Neuronal stem cell (in vitro differentiated cells): Measurements from ENCODE around the gene DEPDC5.
A peak's percentile ranks its signal among the peaks of the same experiment; 100 is the strongest.

Experiments
- DNase-seq: peaks from one replicate; pipeline ENCODE4 v3.0.0-alpha.2; 2013; ENCODE audit warnings: low spot score
- H2AFZ ChIP-seq: one replicate; pipeline ENCODE4 v1.6.1; 2013; ENCODE audit warnings: mild to moderate bottlenecking, low read length, inconsistent platforms
- H2AK5ac ChIP-seq: 2 replicates; pipeline ENCODE4 v1.6.1; 2013; ENCODE audit warnings: low read depth, mild to moderate bottlenecking, inconsistent platforms, low read length, moderate library complexity, mixed read lengths
- H2BK120ac ChIP-seq: 2 replicates; pipeline ENCODE4 v1.6.1; 2013; ENCODE audit warnings: low read depth, mild to moderate bottlenecking, inconsistent platforms, low read length, moderate library complexity, mixed read lengths
- H2BK12ac ChIP-seq: one replicate; pipeline ENCODE4 v1.6.1; 2013; ENCODE audit warnings: low read length, inconsistent platforms
- H2BK15ac ChIP-seq: 2 replicates; pipeline ENCODE4 v1.6.1; 2013; ENCODE audit warnings: mild to moderate bottlenecking, low read length, inconsistent platforms, mixed read lengths
- H2BK5ac ChIP-seq: one replicate; pipeline ENCODE4 v1.6.1; 2013; ENCODE audit warnings: inconsistent platforms, mild to moderate bottlenecking, low read length, moderate library complexity
- H3K14ac ChIP-seq: one replicate; pipeline ENCODE4 v1.6.1; 2013; ENCODE audit warnings: low read length, inconsistent platforms
- H3K18ac ChIP-seq: 2 replicates; pipeline ENCODE4 v1.6.1; 2013; ENCODE audit warnings: low read length, inconsistent platforms
- H3K23ac ChIP-seq: 2 replicates; pipeline ENCODE4 v1.6.1; 2013; ENCODE audit warnings: low read depth, mild to moderate bottlenecking, mixed read lengths, low read length, inconsistent platforms; ENCODE audit not compliant: poor library complexity
- H3K27ac ChIP-seq: replicated peaks from 3 replicates; pipeline ENCODE4 v1.5.1; 2013; ENCODE audit warnings: low read length, inconsistent platforms
- H3K27me3 ChIP-seq, 3 experiments: 2 replicates each; pipeline ENCODE4 v1.6.1; 2013; ENCODE audit warnings: low read length in 3 of 3, mild to moderate bottlenecking in 2 of 3, inconsistent platforms in 1 of 3, low read depth in 1 of 3, mixed read lengths in 1 of 3, moderate library complexity in 1 of 3; ENCODE audit not compliant: control insufficient read depth in 3 of 3, insufficient read depth in 3 of 3
- H3K36me3 ChIP-seq, 2 donors: replicated peaks in 1 of 2; 2 replicates each; pipeline ENCODE4 v1.6.1; 2013; ENCODE audit warnings: low read length in 2 of 2; ENCODE audit not compliant: control insufficient read depth in 2 of 2, insufficient read depth in 2 of 2
- H3K4ac ChIP-seq: 2 replicates; pipeline ENCODE4 v1.6.1; 2013; ENCODE audit warnings: inconsistent platforms, mild to moderate bottlenecking, low read length, moderate library complexity
- H3K4me1 ChIP-seq, 2 donors: 1 replicate in 1 of 2; 2 replicates in 1 of 2; pipeline ENCODE4 v1.6.1; 2013; ENCODE audit warnings: low read length in 2 of 2, low read depth in 1 of 2; ENCODE audit not compliant: control insufficient read depth in 2 of 2, insufficient read depth in 1 of 2
- H3K4me2 ChIP-seq: one replicate; pipeline ENCODE4 v1.6.1; 2013; ENCODE audit warnings: mild to moderate bottlenecking, low read length, inconsistent platforms; ENCODE audit not compliant: insufficient read depth, poor library complexity, severe bottlenecking
- H3K4me3 ChIP-seq, 2 donors: 2 replicates each; pipeline ENCODE4 v1.5.1; 2013; ENCODE audit warnings: low read length in 2 of 2, mild to moderate bottlenecking in 2 of 2, inconsistent platforms in 1 of 2, moderate library complexity in 1 of 2
- H3K79me1 ChIP-seq: one replicate; pipeline ENCODE4 v1.6.1; 2013; ENCODE audit warnings: low read depth, mild to moderate bottlenecking, inconsistent platforms, low read length, moderate library complexity
- H3K9ac ChIP-seq: one replicate; pipeline ENCODE4 v1.6.1; 2013; ENCODE audit warnings: mild to moderate bottlenecking, low read depth, low read length, inconsistent platforms; ENCODE audit not compliant: poor library complexity
- H3K9me3 ChIP-seq, 2 donors: replicated peaks in 1 of 2; 2 replicates each; pipeline versions ENCODE3 to v1.6.1; 2013; ENCODE audit warnings: low read length in 2 of 2, mild to moderate bottlenecking in 2 of 2, inconsistent platforms in 1 of 2, low read depth in 1 of 2, mixed read lengths in 1 of 2, moderate library complexity in 1 of 2; ENCODE audit not compliant: control insufficient read depth in 2 of 2, insufficient read depth in 1 of 2
- H4K8ac ChIP-seq: one replicate; pipeline ENCODE4 v1.6.1; 2013; ENCODE audit warnings: low read depth, mild to moderate bottlenecking, inconsistent platforms, low read length, moderate library complexity
- H4K91ac ChIP-seq: one replicate; pipeline ENCODE4 v1.6.1; 2013; ENCODE audit warnings: low read length, low read depth, mild to moderate bottlenecking, inconsistent platforms; ENCODE audit not compliant: poor library complexity
- WGBS, 2 donors: extraction: QIAGEN DNeasy Blood & Tissue Kit; methylation state at CpG; one replicate each; pipeline ENCODE4 v1.1.7; 2013; ENCODE audit warnings: missing lambda C conversion rate in 2 of 2, mixed read lengths in 1 of 2; ENCODE audit not compliant: insufficient read length in 2 of 2, insufficient replicate concordance in 1 of 2; ENCODE audit errors: extremely low coverage in 2 of 2; 5-methylcytosine and 5-hydroxymethylcytosine counted together

Gene DEPDC5

GRCh38 chr22:31833930-31834329 lies 80.1 kb downstream of the DEPDC5 start:
- WGBS, 2 donors = no CpG with 5 or more reads among the region's 1 CpG
- no peak for DNase-seq

GRCh38 chr22:31836010-31836409 lies 82.2 kb downstream of the DEPDC5 start:
- H3K27me3 ChIP-seq = no peaks in the 10 kb centered on the region
- no peak overlapping the region for H3K4ac ChIP-seq
- H4K8ac ChIP-seq = no peak overlapping the region
- H2BK15ac ChIP-seq = no peak overlapping the region
- H4K91ac ChIP-seq = no peak overlapping the region
- no peak overlapping the region for H3K27ac ChIP-seq
- no CpG with 5 or more reads among the region's 5 CpGs for WGBS, 2 donors
- peaks cover 11 to 81% of the 10 kb centered on the region in 2 donors for H3K36me3 ChIP-seq
- no peaks in the 10 kb centered on the region for H3K9me3 ChIP-seq
- H3K23ac ChIP-seq = no peak overlapping the region
- no peak overlapping the region for H2AK5ac ChIP-seq
- no peak overlapping the region for H2BK5ac ChIP-seq
- H2BK120ac ChIP-seq = no peak overlapping the region
- H3K14ac ChIP-seq = no peak overlapping the region
- H2BK12ac ChIP-seq = no peak overlapping the region
- H3K18ac ChIP-seq = no peak overlapping the region
- no peak overlapping the region for H3K4me3 ChIP-seq
- H3K9ac ChIP-seq = no peak overlapping the region
- no peak overlapping the region for H2AFZ ChIP-seq
- DNase-seq = no peak
- H3K4me2 ChIP-seq = no peak overlapping the region
- H3K4me1 ChIP-seq = no peaks in the 10 kb centered on the region
- H3K79me1 ChIP-seq = no peaks in the 10 kb centered on the region

More at GRCh38 chr22:31833930-31834329, 80.1 kb downstream of the DEPDC5 start:
- H3K14ac ChIP-seq = peak overlapping the region; percentile 17
- H4K8ac ChIP-seq = no peak overlapping the region
- no peak overlapping the region for H2BK15ac ChIP-seq
- H4K91ac ChIP-seq = no peak overlapping the region
- no peak overlapping the region for H3K27ac ChIP-seq
- H3K4me2 ChIP-seq = no peak overlapping the region
- no peak overlapping the region for H2BK12ac ChIP-seq
- no peak overlapping the region for H2AK5ac ChIP-seq
- H2BK120ac ChIP-seq = no peak overlapping the region
- no peaks in the 10 kb centered on the region for H3K9me3 ChIP-seq
- H2AFZ ChIP-seq = no peak overlapping the region
- peaks cover 8 to 66% of the 10 kb centered on the region in 2 donors for H3K36me3 ChIP-seq
- no peak overlapping the region for H3K4ac ChIP-seq
- H3K4me1 ChIP-seq = peaks cover 0 to 4% of the 10 kb centered on the region in 2 donors
- peak overlapping the region; percentile 71 for H2BK5ac ChIP-seq
- no peak overlapping the region for H3K18ac ChIP-seq
- no peaks in the 10 kb centered on the region for H3K79me1 ChIP-seq
- no peak overlapping the region for H3K9ac ChIP-seq
- H3K4me3 ChIP-seq = no peak overlapping the region
- no peak overlapping the region for H3K23ac ChIP-seq
- no peaks in the 10 kb centered on the region for H3K27me3 ChIP-seq

GRCh38 chr22:31838917-31839316 lies 85.1 kb downstream of the DEPDC5 start:
- no peak overlapping the region for H2BK15ac ChIP-seq
- H3K23ac ChIP-seq = no peak overlapping the region
- no peak overlapping the region for H3K9ac ChIP-seq
- no peaks in the 10 kb centered on the region for H3K9me3 ChIP-seq
- no peak overlapping the region for H2AFZ ChIP-seq
- WGBS, 2 donors = no CpG with 5 or more reads among the region's 3 CpGs
- H2BK12ac ChIP-seq = no peak overlapping the region
- no peak overlapping the region for H3K14ac ChIP-seq
- H3K18ac ChIP-seq = no peak overlapping the region
- no peak overlapping the region for H3K4ac ChIP-seq
- H3K4me3 ChIP-seq = no peak overlapping the region
- H3K4me2 ChIP-seq = no peak overlapping the region
- no peak overlapping the region for H4K91ac ChIP-seq
- no peak overlapping the region for H2AK5ac ChIP-seq
- no peak overlapping the region for H3K27ac ChIP-seq
- no peaks in the 10 kb centered on the region for H3K79me1 ChIP-seq
- H3K27me3 ChIP-seq = no peaks in the 10 kb centered on the region
- no peak overlapping the region for H2BK5ac ChIP-seq
- no peak overlapping the region for H2BK120ac ChIP-seq
- no peak overlapping the region for H4K8ac ChIP-seq
- H3K4me1 ChIP-seq = no peaks in the 10 kb centered on the region
- no peak for DNase-seq
- H3K36me3 ChIP-seq = peaks cover 13 to 91% of the 10 kb centered on the region in 2 donors

GRCh38 chr22:31839986-31840385 lies 86.2 kb downstream of the DEPDC5 start:
- Histone ChIP-seq H3K14ac (no peak overlapping the region), H3K27me3 (no peaks in the 10 kb centered on the region), H3K23ac (no peak overlapping the region), H3K79me1 (no peaks in the 10 kb centered on the region), H3K18ac (no peak overlapping the region), H2AFZ (no peak overlapping the region), H2BK15ac (no peak overlapping the region), H2BK12ac (no peak overlapping the region), H3K36me3 (peaks cover 16 to 95% of the 10 kb centered on the region in 2 donors), H3K27ac (no peak overlapping the region), H3K4me2 (no peak overlapping the region), H2BK5ac (no peak overlapping the region), H2AK5ac (no peak overlapping the region), H4K91ac (no peak overlapping the region), H4K8ac (no peak overlapping the region), H3K4me3 (no peak overlapping the region), H3K4me1 (no peaks in the 10 kb centered on the region), H2BK120ac (no peak overlapping the region), H3K9me3 (no peaks in the 10 kb centered on the region), H3K9ac (no peak overlapping the region), H3K4ac (no peak overlapping the region)
- no CpG with 5 or more reads among the region's 1 CpG for WGBS, 2 donors
- no peak for DNase-seq
